ENCODE data around the gene DISC1. TPM values are rescaled to one million over a fixed set of nuclear protein-coding genes. Genes with fewer than 3 reads are reported as not detected.

The DISC1 gene
- total and polyA plus RNA-seq, 11 donors = 0.76 to 12.8 (median 4.3) TPM

GRCh38 chr1:232047473-232047872 is 420.9 kb downstream of the DISC1 start:
- Histone ChIP-seq H3K4me3 (no peak overlapping the region), H3K27ac (no peak overlapping the region), H3K4me1 (peaks cover 0 to 9% (median 0%) of the 10 kb centered on the region in 12 donors), H3K27me3 (no peaks in the 10 kb centered on the region), H3K36me3 (no peaks in the 10 kb centered on the region), H3K9me3 (no peaks in the 10 kb centered on the region)
- 84 to 94% (median 86%) methylated on average over 2 of the region's 2 CpGs for WGBS, 4 donors
- no peak for ATAC-seq
- TF ChIP-seq CTCF (IDR thresholded peaks at IDR 0.05) = peak in 4 of 12 donors; percentile 9 to 21 (median 14)
- TF ChIP-seq POLR2A (IDR thresholded peaks at IDR 0.05) = no peak
- no peak for DNase-seq
- intact Hi-C loops (cut with DNase I) = no loop called here

GRCh38 chr1:232048481-232048880 is 421.9 kb downstream of the DISC1 start:
- H3K27me3 ChIP-seq = no peaks in the 10 kb centered on the region
- no peak overlapping the region for H3K4me3 ChIP-seq
- TF ChIP-seq CTCF (IDR thresholded peaks at IDR 0.05) (no peak), POLR2A (IDR thresholded peaks at IDR 0.05) (no peak)
- DNase-seq (no peak), ATAC-seq (no peak)
- no peaks in the 10 kb centered on the region for H3K36me3 ChIP-seq
- intact Hi-C loops (cut with DNase I) = no loop called here
- WGBS, 4 donors = 95 to 99% (median 98%) methylated on average over 7 of the region's 7 CpGs
- peaks cover 0 to 9% (median 0%) of the 10 kb centered on the region in 12 donors for H3K4me1 ChIP-seq
- peaks cover 0 to 6% (median 0%) of the 10 kb centered on the region in 12 donors for H3K9me3 ChIP-seq
- H3K27ac ChIP-seq = no peak overlapping the region

- H3K9me3 ChIP-seq = peaks cover 0 to 7% (median 0%) of the 10 kb centered on the region in 12 donors
- H3K27me3 ChIP-seq = no peaks in the 10 kb centered on the region
- H3K4me1 ChIP-seq = peaks cover 0 to 9% (median 0%) of the 10 kb centered on the region in 12 donors
- H3K36me3 ChIP-seq = no peaks in the 10 kb centered on the region
- ATAC-seq (no peak), DNase-seq (no peak)
- 96 to 99% (median 97%) methylated on average over 4 of the region's 4 CpGs for WGBS, 4 donors
- intact Hi-C loops (cut with DNase I) = no loop called here
- no peak overlapping the region for H3K4me3 ChIP-seq
- TF ChIP-seq CTCF (IDR thresholded peaks at IDR 0.05) = no peak
- no peak for TF ChIP-seq POLR2A (IDR thresholded peaks at IDR 0.05)
- H3K27ac ChIP-seq = no peak overlapping the region
Observed at GRCh38 chr1:232049335-232049734, 422.7 kb downstream of the DISC1 start.

GRCh38 chr1:232057217-232057895 is 430.8 kb downstream of the DISC1 start:
- H3K27ac ChIP-seq = no peak overlapping the region
- H3K36me3 ChIP-seq = no peaks in the 10 kb centered on the region
- ATAC-seq (no peak), DNase-seq (no peak)
- H3K27me3 ChIP-seq = no peaks in the 10 kb centered on the region
- no peak overlapping the region for H3K4me3 ChIP-seq
- H3K9me3 ChIP-seq = peaks cover 0 to 7% (median 0%) of the 10 kb centered on the region in 12 donors
- H3K4me1 ChIP-seq = no peaks in the 10 kb centered on the region
- TF ChIP-seq POLR2A (IDR thresholded peaks at IDR 0.05) (no peak), CTCF (IDR thresholded peaks at IDR 0.05) (no peak)
- 69 to 81% (median 72%) methylated on average over 10 of the region's 10 CpGs for WGBS, 4 donors
- intact Hi-C loops (cut with DNase I) = no loop called here
